Activated CD4-positive, alpha-beta memory T cell treated with anti-CD3 and anti-CD28 coated beads, Interleukin-2, amount 10 ng/mL, durations not matched to agents 7 days and 5 days (primary cell): Measurements from ENCODE around the gene HORMAD1. TPM values are rescaled to one million over a fixed set of nuclear protein-coding genes. Genes with fewer than 3 reads are reported as not detected.
"Not testable (repeated sequence)": the region's sequence is repeated elsewhere in the genome, so short reads cannot be mapped to it uniquely, and the experiment has no call there.

ENCODE experiments used
- CTCF ChIA-PET: fragments of 350-600 bp; sonication (Branson Sonifier 250); formaldehyde crosslinking; loops from one replicate; lab custom pipeline; 2021; ENCODE audit warnings: antibody characterized with exemption, inconsistent platforms; lab: Charles Lee
- POLR2A ChIA-PET: fragments of 350-600 bp; sonication (Branson Sonifier 250); formaldehyde crosslinking; loops from one replicate; lab custom pipeline; 2021; ENCODE audit warnings: antibody characterized with exemption; lab: Charles Lee
- DNase-seq: peaks from one replicate; pipeline ENCODE4 v3.0.0-alpha.2; 2020
- H3K27ac Mint-ChIP-seq: one replicate; pipeline ENCODE4 v1.8.0; 2021; ENCODE audit warnings: mild to moderate bottlenecking, mixed read lengths
- H3K27me3 Mint-ChIP-seq: one replicate; pipeline ENCODE4 v1.8.0; 2021; ENCODE audit warnings: mixed read lengths
- H3K36me3 Mint-ChIP-seq: one replicate; pipeline ENCODE4 v1.8.0; 2021; ENCODE audit warnings: low read depth, mixed read lengths
- H3K4me1 Mint-ChIP-seq: one replicate; pipeline ENCODE4 v1.8.0; 2021; ENCODE audit warnings: mixed read lengths
- H3K4me3 Mint-ChIP-seq: one replicate; pipeline ENCODE4 v1.8.0; 2021; ENCODE audit warnings: mild to moderate bottlenecking, mixed read lengths
- H3K9me3 Mint-ChIP-seq: one replicate; pipeline ENCODE4 v1.8.0; 2021; ENCODE audit warnings: mixed read lengths
- total RNA-seq, 2 experiments: library from RNA; stranded (reverse); gene quantifications; one replicate each; pipeline ENCODE4 v1.2.3, GENCODE V29; 2021

HORMAD1 gene
- total RNA-seq, 2 experiments from 2014 or later: 0.30 TPM; not detected in 1

DNA sequence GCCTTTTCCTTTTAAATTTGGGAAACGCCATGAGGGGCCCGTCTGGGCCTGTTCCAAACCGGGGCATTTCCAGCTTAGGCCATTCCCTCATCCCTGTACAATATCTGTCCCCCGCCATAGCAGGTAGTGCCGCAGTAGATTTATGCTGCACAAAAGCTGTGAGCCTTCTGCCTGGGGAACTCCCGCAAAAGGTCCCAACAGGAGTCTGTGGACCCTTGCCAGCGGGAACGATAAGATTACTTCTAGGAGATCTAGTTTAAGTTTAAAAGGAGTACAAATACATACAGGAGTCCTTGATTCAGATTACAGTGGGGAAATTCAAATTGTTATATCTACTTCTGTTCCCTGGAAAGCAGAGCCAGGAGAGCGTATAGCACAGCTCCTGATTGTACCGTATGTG lies 66.1 kb downstream of the HORMAD1 start:
- H3K27me3 Mint-ChIP-seq, CTCF ChIA-PET, H3K4me3 Mint-ChIP-seq, H3K9me3 Mint-ChIP-seq, H3K27ac Mint-ChIP-seq, H3K4me1 Mint-ChIP-seq, POLR2A ChIA-PET, DNase-seq: not testable (repeated sequence)
- H3K36me3 Mint-ChIP-seq: peaks cover 14% of the 10 kb centered on the region

- H3K27me3 Mint-ChIP-seq: no peaks in the 10 kb centered on the region
- H3K36me3 Mint-ChIP-seq: peaks cover 25% of the 10 kb centered on the region
- no peak overlapping the region for H3K27ac Mint-ChIP-seq
- H3K9me3 Mint-ChIP-seq: no peaks in the 10 kb centered on the region
- no peak overlapping the region for H3K4me3 Mint-ChIP-seq
- H3K4me1 Mint-ChIP-seq: no peaks in the 10 kb centered on the region
- POLR2A ChIA-PET: no interaction called here
- CTCF ChIA-PET: interaction anchor here (0.6 kb wide), 1 partner anchor 77 kb away, joined by 3 read pairs; no protein-coding TSS in a partner anchor
- no peak for DNase-seq
Measured at GRCh38 chr1:150650193-150650592, 70.5 kb downstream of the HORMAD1 start.

GRCh38 chr1:150649441-150650075 lies 71.1 kb downstream of the HORMAD1 start:
- no peaks in the 10 kb centered on the region for H3K9me3 Mint-ChIP-seq
- H3K27ac Mint-ChIP-seq: no peak overlapping the region
- H3K36me3 Mint-ChIP-seq: peaks cover 22% of the 10 kb centered on the region
- CTCF ChIA-PET: interaction anchor here (0.6 kb wide), 1 partner anchor 77 kb away, joined by 3 read pairs; no protein-coding TSS in a partner anchor
- no peaks in the 10 kb centered on the region for H3K27me3 Mint-ChIP-seq
- no peak overlapping the region for H3K4me3 Mint-ChIP-seq
- no peak for DNase-seq
- H3K4me1 Mint-ChIP-seq: no peaks in the 10 kb centered on the region
- POLR2A ChIA-PET: no interaction called here

Other genes starting within 250 kb of the HORMAD1 start
- 10 to 100 TPM; 37.2 to 38.8 TPM for gene TARS2, start 233.5 kb downstream of the HORMAD1 start, total RNA-seq
- gene ECM1, start 212.8 kb downstream of the HORMAD1 start, total RNA-seq: 1 to 10 TPM; 2.4 to 3.8 TPM
- not detected for gene FALEC, start 205.1 kb downstream of the HORMAD1 start, total RNA-seq
- 1 to 10 TPM; 1.4 to 1.6 TPM for gene ADAMTSL4, start 171.5 kb downstream of the HORMAD1 start, total RNA-seq
- gene MCL1, start 141.3 kb downstream of the HORMAD1 start, total RNA-seq: 100 to 1,000 TPM; 470 to 472 TPM
- 100 to 1,000 TPM; 221 to 223 TPM for gene ENSA, start 91.3 kb downstream of the HORMAD1 start, total RNA-seq
- 10 to 100 TPM; 24.8 to 26.5 TPM for gene GOLPH3L, start 23.7 kb downstream of the HORMAD1 start, total RNA-seq
- gene CTSS, start 44.9 kb upstream of the HORMAD1 start, total RNA-seq: 100 to 1,000 TPM; 123 to 127 TPM
- 1 to 10 TPM; 5.3 to 5.4 TPM for gene CTSK, start 87.4 kb upstream of the HORMAD1 start, total RNA-seq
- gene ARNT, start 155.7 kb upstream of the HORMAD1 start, total RNA-seq: 10 to 100 TPM; 39.8 TPM
- gene CTXND2, start 166.2 kb upstream of the HORMAD1 start, total RNA-seq: not detected
- 10 to 100 TPM; 49.5 to 51.5 TPM for gene SETDB1, start 205.5 kb upstream of the HORMAD1 start, total RNA-seq